B cell (primary cell): ENCODE measurements around the gene KATNAL2.

Experiments
- EZH2 ChIP-seq: IDR thresholded peaks from 2 replicates; pipeline ENCODE4 v1.6.1; 2012; ENCODE audit warnings: borderline replicate concordance, low read depth, mild to moderate bottlenecking, moderate library complexity, low read length; ENCODE audit not compliant: insufficient read depth, poor library complexity, severe bottlenecking
- TF ChIP-seq, protein P1 (sequence below): fragments of 200-600 bp; IDR thresholded peaks from one replicate; pipeline ENCODE4 v1.8.0; 2022; ENCODE audit warnings: antibody characterized with exemption, mild to moderate bottlenecking

DNA sequence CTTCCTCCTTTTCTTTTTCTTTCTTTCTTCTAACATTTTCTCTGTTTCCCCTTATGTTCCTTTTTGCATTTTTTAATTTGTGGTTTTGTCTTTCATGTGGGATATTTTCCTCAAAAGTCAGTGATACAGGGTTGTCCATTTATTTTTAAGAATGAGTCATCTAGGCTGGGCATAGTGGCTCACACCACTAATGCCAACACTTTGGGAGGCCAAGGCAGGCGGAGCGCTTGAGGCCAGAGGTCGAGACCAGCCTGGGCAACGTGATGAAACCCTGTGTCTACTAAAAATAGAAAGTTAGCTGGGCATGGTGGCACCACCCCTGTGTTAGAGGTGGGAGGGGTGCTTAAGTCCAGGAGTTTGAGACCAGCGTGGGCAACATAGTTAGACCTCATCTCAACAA lies 35.8 kb downstream of the KATNAL2 start:
- TF ChIP-seq, protein P1, sequence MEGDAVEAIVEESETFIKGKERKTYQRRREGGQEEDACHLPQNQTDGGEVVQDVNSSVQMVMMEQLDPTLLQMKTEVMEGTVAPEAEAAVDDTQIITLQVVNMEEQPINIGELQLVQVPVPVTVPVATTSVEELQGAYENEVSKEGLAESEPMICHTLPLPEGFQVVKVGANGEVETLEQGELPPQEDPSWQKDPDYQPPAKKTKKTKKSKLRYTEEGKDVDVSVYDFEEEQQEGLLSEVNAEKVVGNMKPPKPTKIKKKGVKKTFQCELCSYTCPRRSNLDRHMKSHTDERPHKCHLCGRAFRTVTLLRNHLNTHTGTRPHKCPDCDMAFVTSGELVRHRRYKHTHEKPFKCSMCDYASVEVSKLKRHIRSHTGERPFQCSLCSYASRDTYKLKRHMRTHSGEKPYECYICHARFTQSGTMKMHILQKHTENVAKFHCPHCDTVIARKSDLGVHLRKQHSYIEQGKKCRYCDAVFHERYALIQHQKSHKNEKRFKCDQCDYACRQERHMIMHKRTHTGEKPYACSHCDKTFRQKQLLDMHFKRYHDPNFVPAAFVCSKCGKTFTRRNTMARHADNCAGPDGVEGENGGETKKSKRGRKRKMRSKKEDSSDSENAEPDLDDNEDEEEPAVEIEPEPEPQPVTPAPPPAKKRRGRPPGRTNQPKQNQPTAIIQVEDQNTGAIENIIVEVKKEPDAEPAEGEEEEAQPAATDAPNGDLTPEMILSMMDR = no peak
- TF ChIP-seq EZH2 = no peak
